ENCODE data around the gene INPP1. TPM values are rescaled to one million over a fixed set of nuclear protein-coding genes. Genes with fewer than 3 reads are reported as not detected.

The INPP1 gene
- total RNA-seq, 1 experiment from 2014 or later, result 2.3 TPM

- TF ChIP-seq ARID4B (CRISPR knock-in tag; IDR thresholded peaks at IDR 0.05; ENCODE audit: borderline replicate concordance), result peak; percentile 35; the same call in 1 of the 2 replicates
- peak; percentile 79 for TF ChIP-seq NFE2L1 (CRISPR knock-in tag; IDR thresholded peaks at IDR 0.05)
- TF ChIP-seq ZNF425 (CRISPR knock-in tag; conservative IDR thresholded peaks at IDR 0.05), result no peak
- no peak for TF ChIP-seq OVOL2 (CRISPR knock-in tag; IDR thresholded peaks at IDR 0.05; ENCODE audit: borderline replicate concordance)
- no peak for TF ChIP-seq IRF2 (CRISPR knock-in tag; IDR thresholded peaks at IDR 0.05; ENCODE audit: borderline replicate concordance, low read depth)
- no peak for TF ChIP-seq PRRX2 (CRISPR knock-in tag; IDR thresholded peaks at IDR 0.05)
- no peak for TF ChIP-seq RELA (CRISPR knock-in tag; IDR thresholded peaks at IDR 0.05; ENCODE audit: borderline replicate concordance)
- no peak for TF ChIP-seq MXD4 (CRISPR knock-in tag; IDR thresholded peaks at IDR 0.05; ENCODE audit: borderline replicate concordance)
- peak; percentile 85 for TF ChIP-seq GABPB1 (CRISPR knock-in tag; IDR thresholded peaks at IDR 0.05)
- TF ChIP-seq FOXP1 (CRISPR knock-in tag; IDR thresholded peaks at IDR 0.05; ENCODE audit: borderline replicate concordance), result peak; percentile 69; the same call in 1 of the 2 replicates
- no peak for TF ChIP-seq FOXJ3 (CRISPR knock-in tag; IDR thresholded peaks at IDR 0.05; ENCODE audit: borderline replicate concordance)
- 0 out of 2 replicates have a peak, but pooled peaks have one; percentile 43 for TF ChIP-seq ZNF138 (CRISPR knock-in tag; conservative IDR thresholded peaks at IDR 0.05)
- TF ChIP-seq MYBL2 (CRISPR knock-in tag; IDR thresholded peaks at IDR 0.05), result peak; percentile 76; the same call in 1 of the 2 replicates
- TF ChIP-seq, protein P1, sequence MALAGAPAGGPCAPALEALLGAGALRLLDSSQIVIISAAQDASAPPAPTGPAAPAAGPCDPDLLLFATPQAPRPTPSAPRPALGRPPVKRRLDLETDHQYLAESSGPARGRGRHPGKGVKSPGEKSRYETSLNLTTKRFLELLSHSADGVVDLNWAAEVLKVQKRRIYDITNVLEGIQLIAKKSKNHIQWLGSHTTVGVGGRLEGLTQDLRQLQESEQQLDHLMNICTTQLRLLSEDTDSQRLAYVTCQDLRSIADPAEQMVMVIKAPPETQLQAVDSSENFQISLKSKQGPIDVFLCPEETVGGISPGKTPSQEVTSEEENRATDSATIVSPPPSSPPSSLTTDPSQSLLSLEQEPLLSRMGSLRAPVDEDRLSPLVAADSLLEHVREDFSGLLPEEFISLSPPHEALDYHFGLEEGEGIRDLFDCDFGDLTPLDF (CRISPR knock-in tag; IDR thresholded peaks at IDR 0.05), result no peak
- TF ChIP-seq ZNF263 (CRISPR knock-in tag; IDR thresholded peaks at IDR 0.05; ENCODE audit: low read depth), result no peak
- no peak for TF ChIP-seq ZNF671 (CRISPR knock-in tag; IDR thresholded peaks at IDR 0.05)
- TF ChIP-seq, protein P2, sequence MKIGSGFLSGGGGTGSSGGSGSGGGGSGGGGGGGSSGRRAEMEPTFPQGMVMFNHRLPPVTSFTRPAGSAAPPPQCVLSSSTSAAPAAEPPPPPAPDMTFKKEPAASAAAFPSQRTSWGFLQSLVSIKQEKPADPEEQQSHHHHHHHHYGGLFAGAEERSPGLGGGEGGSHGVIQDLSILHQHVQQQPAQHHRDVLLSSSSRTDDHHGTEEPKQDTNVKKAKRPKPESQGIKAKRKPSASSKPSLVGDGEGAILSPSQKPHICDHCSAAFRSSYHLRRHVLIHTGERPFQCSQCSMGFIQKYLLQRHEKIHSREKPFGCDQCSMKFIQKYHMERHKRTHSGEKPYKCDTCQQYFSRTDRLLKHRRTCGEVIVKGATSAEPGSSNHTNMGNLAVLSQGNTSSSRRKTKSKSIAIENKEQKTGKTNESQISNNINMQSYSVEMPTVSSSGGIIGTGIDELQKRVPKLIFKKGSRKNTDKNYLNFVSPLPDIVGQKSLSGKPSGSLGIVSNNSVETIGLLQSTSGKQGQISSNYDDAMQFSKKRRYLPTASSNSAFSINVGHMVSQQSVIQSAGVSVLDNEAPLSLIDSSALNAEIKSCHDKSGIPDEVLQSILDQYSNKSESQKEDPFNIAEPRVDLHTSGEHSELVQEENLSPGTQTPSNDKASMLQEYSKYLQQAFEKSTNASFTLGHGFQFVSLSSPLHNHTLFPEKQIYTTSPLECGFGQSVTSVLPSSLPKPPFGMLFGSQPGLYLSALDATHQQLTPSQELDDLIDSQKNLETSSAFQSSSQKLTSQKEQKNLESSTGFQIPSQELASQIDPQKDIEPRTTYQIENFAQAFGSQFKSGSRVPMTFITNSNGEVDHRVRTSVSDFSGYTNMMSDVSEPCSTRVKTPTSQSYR (CRISPR knock-in tag; IDR thresholded peaks at IDR 0.05), result no peak
- TF ChIP-seq AR (CRISPR knock-in tag; IDR thresholded peaks at IDR 0.05), result no peak
- TF ChIP-seq, protein P3, sequence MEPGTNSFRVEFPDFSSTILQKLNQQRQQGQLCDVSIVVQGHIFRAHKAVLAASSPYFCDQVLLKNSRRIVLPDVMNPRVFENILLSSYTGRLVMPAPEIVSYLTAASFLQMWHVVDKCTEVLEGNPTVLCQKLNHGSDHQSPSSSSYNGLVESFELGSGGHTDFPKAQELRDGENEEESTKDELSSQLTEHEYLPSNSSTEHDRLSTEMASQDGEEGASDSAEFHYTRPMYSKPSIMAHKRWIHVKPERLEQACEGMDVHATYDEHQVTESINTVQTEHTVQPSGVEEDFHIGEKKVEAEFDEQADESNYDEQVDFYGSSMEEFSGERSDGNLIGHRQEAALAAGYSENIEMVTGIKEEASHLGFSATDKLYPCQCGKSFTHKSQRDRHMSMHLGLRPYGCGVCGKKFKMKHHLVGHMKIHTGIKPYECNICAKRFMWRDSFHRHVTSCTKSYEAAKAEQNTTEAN (CRISPR knock-in tag; IDR thresholded peaks at IDR 0.05), result no peak; the same call in 1 of the 2 replicates
Measured at GRCh38 chr2:190319555-190320498, 23.6 kb upstream of the INPP1 start, which contains the start of gene HIBCH (continued).

All from WTC11 (cell line).